GM12878 (cell line): ENCODE results near the gene VWA8. TPM values are rescaled to one million over a fixed set of nuclear protein-coding genes. Genes with fewer than 3 reads are reported as not detected.

Experiments
- ATAC-seq: fragments of 200-7000 bp; cut with Tn5 transposase; 3 replicates; pipeline ENCODE4 v1.9.1; 2020; ENCODE audit warnings: mild to moderate bottlenecking, moderate library complexity
- BruUV-seq: library from RNA; stranded (reverse); fragments of 400-500 nt; replicated peaks from 2 replicates; lab custom pipeline; 2021; lab: Mats Ljungman, UMichigan
- CTCF ChIA-PET: fragments of 300-600 bp; sonication (Branson Sonifier 250); formaldehyde crosslinking; extraction: SDS; loops from one replicate; lab custom pipeline; 2021; ENCODE audit warnings: inconsistent platforms; lab: Yijun Ruan, JAX
- POLR2A ChIA-PET: fragments of 350-600 bp; formaldehyde crosslinking; extraction: SDS; loops from one replicate; lab custom pipeline; 2021; ENCODE audit warnings: inconsistent platforms; lab: Charles Lee
- RAD21 ChIA-PET: fragments of 300-600 bp; sonication (Branson Sonifier 250); formaldehyde crosslinking; loops from one replicate; lab custom pipeline; 2023; ENCODE audit warnings: antibody characterized with exemption; ENCODE audit not compliant: unreplicated experiment; lab: Charles Lee
- SMC1A ChIA-PET: fragments of 300-600 bp; sonication (Branson Sonifier 250); formaldehyde crosslinking; loops from one replicate; lab custom pipeline; 2023; ENCODE audit not compliant: unreplicated experiment, uncharacterized antibody; lab: Charles Lee
- DNase-seq: peaks from one replicate; pipeline ENCODE4 v3.0.0-alpha.2; 2011; ENCODE audit warnings: low read depth, low spot score
- FAIRE-seq: peaks from 3 replicates; lab custom pipeline; 2011; peaks lifted over from hg19 to GRCh38; lab: Jason Lieb, UNC
- H2AFZ ChIP-seq: 2 replicates; pipeline ENCODE4 v1.6.0; 2011; ENCODE audit warnings: low read depth, low read length, control low read depth; ENCODE audit not compliant: control insufficient read depth
- H3K27ac ChIP-seq: 2 replicates; pipeline ENCODE4 v1.5.1; 2011; ENCODE audit warnings: control low read depth; ENCODE audit not compliant: control insufficient read depth, insufficient read depth
- H3K27me3 ChIP-seq, 2 experiments: replicated peaks in 1 of 2; 2 replicates each; pipeline versions ENCODE4 v1.6.0 to v1.6.1; 2011; ENCODE audit warnings: low read length in 1 of 2; ENCODE audit not compliant: control insufficient read depth in 2 of 2, insufficient read depth in 2 of 2
- H3K36me3 ChIP-seq, 2 experiments: 2 replicates each; pipeline ENCODE4 v1.5.1; 2011; ENCODE audit warnings: low read length in 1 of 2; ENCODE audit not compliant: control insufficient read depth in 2 of 2, insufficient read depth in 2 of 2
- H3K4me1 ChIP-seq: 2 replicates; pipeline ENCODE4 v1.6.1; 2011; ENCODE audit warnings: mild to moderate bottlenecking, low read length, moderate library complexity, mixed read lengths; ENCODE audit not compliant: control insufficient read depth, insufficient read depth
- H3K4me2 ChIP-seq: 2 replicates; pipeline ENCODE4 v1.6.0; 2011; ENCODE audit warnings: control low read depth; ENCODE audit not compliant: control insufficient read depth, insufficient read depth
- H3K4me3 ChIP-seq: fragments of 200-600 bp; sonication (generic); 2 replicates; pipeline ENCODE4 v1.5.1; 2016
- H3K79me2 ChIP-seq: 2 replicates; pipeline ENCODE4 v1.6.0; 2011; ENCODE audit warnings: low read length; ENCODE audit not compliant: control insufficient read depth, insufficient read depth
- H3K9ac ChIP-seq: 2 replicates; pipeline ENCODE4 v1.8.0; 2011; ENCODE audit warnings: low read length, control low read depth, mixed read lengths; ENCODE audit not compliant: control insufficient read depth, insufficient read depth
- H3K9me3 ChIP-seq: replicated peaks from 3 replicates; pipeline ENCODE4 v1.5.1; 2011; ENCODE audit warnings: mild to moderate bottlenecking, low read length; ENCODE audit not compliant: control insufficient read depth, insufficient read depth
- H4K20me1 ChIP-seq: 2 replicates; pipeline ENCODE4 v1.6.0; 2011; ENCODE audit not compliant: control insufficient read depth, insufficient read depth
- CBX5 ChIP-seq: sonication (generic); IDR thresholded peaks from 2 replicates; pipeline ENCODE4 v1.6.1; 2016; ENCODE audit warnings: low read depth, moderate library complexity, mild to moderate bottlenecking, inconsistent platforms
- CHD4 ChIP-seq: fragments of 200-600 bp; sonication (generic); IDR thresholded peaks from 2 replicates; pipeline ENCODE4 v1.6.1; 2016; ENCODE audit warnings: mild to moderate bottlenecking
- CREB1 ChIP-seq: IDR thresholded peaks from 2 replicates; pipeline ENCODE4 v1.6.1; 2012; ENCODE audit warnings: low read depth, mild to moderate bottlenecking, inconsistent platforms
- LARP7 ChIP-seq: fragments of 450-650 bp; IDR thresholded peaks from 2 replicates; pipeline ENCODE4 v1.6.1; 2017; ENCODE audit warnings: mild to moderate bottlenecking
- MTA3 ChIP-seq: IDR thresholded peaks from 2 replicates; pipeline ENCODE4 v1.6.1; 2012; ENCODE audit warnings: low read length, inconsistent platforms, borderline replicate concordance
- NR2C2 ChIP-seq: IDR thresholded peaks from 2 replicates; pipeline ENCODE4 v1.6.1; 2011; ENCODE audit warnings: borderline replicate concordance, low read depth; ENCODE audit not compliant: control insufficient read depth, insufficient read length
- PAX8 ChIP-seq: fragments of 450-650 bp; IDR thresholded peaks from 2 replicates; pipeline ENCODE4 v1.6.1; 2017; ENCODE audit warnings: mild to moderate bottlenecking, moderate library complexity
- POLR2AphosphoS5 ChIP-seq: IDR thresholded peaks from 2 replicates; pipeline ENCODE4 v1.6.1; 2011; ENCODE audit warnings: mild to moderate bottlenecking, low read length, inconsistent platforms
- SMARCA5 ChIP-seq: fragments of 450-650 bp; IDR thresholded peaks from 2 replicates; pipeline ENCODE4 v1.6.1; 2017; ENCODE audit warnings: mild to moderate bottlenecking
- YBX1 ChIP-seq: fragments of 450-650 bp; IDR thresholded peaks from 2 replicates; pipeline ENCODE4 v1.6.1; 2016; ENCODE audit warnings: antibody characterized with exemption
- ZNF207 ChIP-seq: fragments of 450-650 bp; IDR thresholded peaks from 2 replicates; pipeline ENCODE4 v1.6.1; 2014; ENCODE audit warnings: antibody characterized with exemption, mild to moderate bottlenecking, borderline replicate concordance
- ZNF24 ChIP-seq: fragments of 450-650 bp; IDR thresholded peaks from 2 replicates; pipeline ENCODE4 v1.6.1; 2017; ENCODE audit warnings: antibody characterized with exemption, mild to moderate bottlenecking
- ZNF384 ChIP-seq: IDR thresholded peaks from 2 replicates; pipeline ENCODE4 v1.6.1; 2012; ENCODE audit warnings: low read depth, mild to moderate bottlenecking, low read length, improper control_type of control experiment, borderline replicate concordance
- WGBS: methylation state at CpG from one replicate; pipeline ENCODE4 v1.1.6; 2016; ENCODE audit warnings: low lambda C conversion rate; ENCODE audit not compliant: insufficient replicate concordance, insufficient coverage; ENCODE audit errors: missing lambda C conversion rate; 5-methylcytosine and 5-hydroxymethylcytosine counted together
- in situ Hi-C: fragments of 300-500 bp; cut with MboI; formaldehyde crosslinking; loops from 9 replicates; pipeline ENCODE4 v1.14.3; 2018; ENCODE audit warnings: mixed read lengths
- intact Hi-C: fragments of 100-400 bp; cut with micrococcal nuclease; formaldehyde crosslinking; loops from one replicate; pipeline ENCODE4 v1.14.2; 2022; ENCODE audit not compliant: unreplicated experiment
- polyA plus RNA-seq, 11 experiments: library from polyadenylated mRNA; depleted of rRNA in 4 of 11; unstranded in 6 of 11; stranded (reverse) in 5 of 11; fragments of >200 nt; fragmentation: Nextera tagmentation in 4 of 11; fragmentation: Illumina TruSeq in 1 of 11; extraction: Ambion mirVana in 4 of 11; extraction: Trizol in 1 of 11; gene quantifications; 1 replicate in 1 of 11; 2 replicates in 10 of 11; pipeline versions ENCODE4 v1.2.1 to v1.2.3, GENCODE V29; 2011 to 2016; ENCODE audit warnings: inconsistent platforms in 2 of 11, missing spikeins in 2 of 11, low read depth in 1 of 11
- total RNA-seq, 4 experiments: library from RNA; depleted of rRNA in 3 of 4; stranded (reverse); fragments of >200 nt in 3 of 4; fragmentation: Illumina TruSeq in 1 of 4; extraction: Trizol in 1 of 4; gene quantifications; 2 replicates each; pipeline versions ENCODE4 v1.2.1 to v1.2.3, GENCODE V29; 2013 to 2021
- TF ChIP-seq, protein P1 (sequence below), 3 experiments: IDR thresholded peaks in 2 of 3; conservative IDR thresholded peaks in 1 of 3; 2 replicates each; pipeline ENCODE4 v1.5.1; 2011; ENCODE audit warnings: low read depth in 3 of 3, low read length in 3 of 3, mild to moderate bottlenecking in 3 of 3, control low read depth in 2 of 3, moderate library complexity in 2 of 3, inconsistent platforms in 1 of 3, mixed read lengths in 1 of 3; ENCODE audit not compliant: control insufficient read depth in 2 of 3, insufficient read depth in 1 of 3; ENCODE audit errors: extremely low read depth in 1 of 3
- TF ChIP-seq, protein P2 (sequence below): fragments of 450-650 bp; IDR thresholded peaks from 2 replicates; pipeline ENCODE4 v1.6.1; 2017; ENCODE audit warnings: mild to moderate bottlenecking, moderate library complexity
- TF ChIP-seq, protein P3 (sequence below): IDR thresholded peaks from 2 replicates; pipeline ENCODE4 v1.6.1; 2011; ENCODE audit warnings: mild to moderate bottlenecking, low read depth, low read length, moderate library complexity; ENCODE audit not compliant: insufficient replicate concordance

VWA8 gene
- total and polyA plus RNA-seq, 10 of the 15 experiments (the other 5 are each of a cell fraction or from before 2014, with no cell fraction given), result 3.0 to 21.8 (median 13.5) TPM

DNA sequence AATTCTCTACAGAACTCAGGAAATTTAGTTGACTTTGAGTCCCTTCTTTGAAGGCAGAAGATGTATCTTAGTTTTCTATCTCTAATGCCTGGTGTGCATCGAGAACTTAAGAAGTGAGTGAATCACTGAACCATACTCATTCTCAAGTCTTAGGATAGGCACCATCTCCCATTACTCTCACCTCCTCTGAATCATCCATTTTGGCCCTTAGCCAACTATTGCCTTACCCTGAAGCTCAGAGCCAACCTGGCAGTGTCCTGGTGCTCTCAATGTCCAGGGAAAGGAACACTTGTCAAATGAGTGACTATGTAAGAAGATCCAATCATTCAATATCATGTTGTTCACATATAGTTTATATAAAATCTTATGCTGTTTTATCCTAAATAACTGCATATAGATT lies 357.0 kb downstream of the VWA8 start (continued):
- TF ChIP-seq, protein P1, sequence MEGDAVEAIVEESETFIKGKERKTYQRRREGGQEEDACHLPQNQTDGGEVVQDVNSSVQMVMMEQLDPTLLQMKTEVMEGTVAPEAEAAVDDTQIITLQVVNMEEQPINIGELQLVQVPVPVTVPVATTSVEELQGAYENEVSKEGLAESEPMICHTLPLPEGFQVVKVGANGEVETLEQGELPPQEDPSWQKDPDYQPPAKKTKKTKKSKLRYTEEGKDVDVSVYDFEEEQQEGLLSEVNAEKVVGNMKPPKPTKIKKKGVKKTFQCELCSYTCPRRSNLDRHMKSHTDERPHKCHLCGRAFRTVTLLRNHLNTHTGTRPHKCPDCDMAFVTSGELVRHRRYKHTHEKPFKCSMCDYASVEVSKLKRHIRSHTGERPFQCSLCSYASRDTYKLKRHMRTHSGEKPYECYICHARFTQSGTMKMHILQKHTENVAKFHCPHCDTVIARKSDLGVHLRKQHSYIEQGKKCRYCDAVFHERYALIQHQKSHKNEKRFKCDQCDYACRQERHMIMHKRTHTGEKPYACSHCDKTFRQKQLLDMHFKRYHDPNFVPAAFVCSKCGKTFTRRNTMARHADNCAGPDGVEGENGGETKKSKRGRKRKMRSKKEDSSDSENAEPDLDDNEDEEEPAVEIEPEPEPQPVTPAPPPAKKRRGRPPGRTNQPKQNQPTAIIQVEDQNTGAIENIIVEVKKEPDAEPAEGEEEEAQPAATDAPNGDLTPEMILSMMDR (IDR thresholded peaks at IDR 0.05 in 2 of 3, conservative IDR thresholded peaks at IDR 0.05 in 1 of 3; ENCODE audit: control insufficient read depth in 2 of 3, extremely low read depth in 1 of 3, insufficient read depth in 1 of 3, low read depth in 3 of 3, low read length in 3 of 3), result no peak
- no peak for TF ChIP-seq CBX5
- TF ChIP-seq, all 136 proteins: peak for 0

DNA sequence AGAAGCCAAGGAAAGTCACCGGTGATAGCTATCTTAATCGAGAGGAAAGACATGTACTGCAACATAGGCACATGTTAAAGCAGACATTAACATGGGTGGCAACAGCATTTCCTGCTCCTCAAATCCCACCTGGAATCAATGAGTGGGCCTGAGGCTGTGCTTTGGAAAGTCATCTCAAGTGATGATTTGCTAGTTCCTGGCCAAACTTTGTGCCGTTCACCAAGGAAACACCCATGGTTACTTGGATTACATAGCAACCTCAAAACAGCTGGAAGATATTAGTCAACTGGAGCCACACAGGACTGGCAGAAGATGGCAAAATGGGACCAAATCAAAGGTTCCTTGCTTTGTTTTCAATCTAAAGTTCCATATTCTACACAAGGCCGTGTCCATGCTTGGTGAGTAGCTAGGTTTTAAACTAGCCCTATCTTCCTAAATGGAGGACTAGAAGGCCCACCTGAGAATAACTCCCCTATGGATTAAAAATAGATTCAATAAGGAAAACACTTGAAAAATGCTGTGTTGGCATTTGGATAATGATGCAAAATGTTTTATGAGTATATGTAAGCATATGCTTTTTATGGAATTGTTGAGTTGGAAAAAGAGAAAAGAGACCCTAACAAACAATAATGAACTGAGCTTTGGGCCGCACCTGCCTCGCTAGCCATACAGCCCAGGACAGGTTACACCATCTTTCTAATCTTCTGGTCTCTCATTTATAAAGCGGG lies 359.0 kb downstream of the VWA8 start:
- no peak overlapping the region for H3K4me2 ChIP-seq
- H2AFZ ChIP-seq, result no peak overlapping the region
- intact Hi-C loops (no loop called here), in situ Hi-C loops (no loop called here)
- H3K4me3 ChIP-seq, result no peak overlapping the region
- ATAC-seq (no peak), DNase-seq (no peak), FAIRE-seq (no peak)
- H3K79me2 ChIP-seq, result no peaks in the 10 kb centered on the region
- POLR2A ChIA-PET, result no interaction called here
- no TSS peak for BruUV-seq
- no peaks in the 10 kb centered on the region for H3K9me3 ChIP-seq
- 95% methylated on average over 7 of the region's 7 CpGs for WGBS
- H4K20me1 ChIP-seq, result no peaks in the 10 kb centered on the region
- H3K27me3 ChIP-seq, result no peaks in the 10 kb centered on the region
- CTCF ChIA-PET, result interaction anchor here (1.5 kb wide), 1 partner anchor 144 kb away, joined by 3 read pairs; the partner anchor contains the start of gene RGCC
- no peaks in the 10 kb centered on the region; a peak in 1 of 4 replicates for H3K36me3 ChIP-seq
- no peak overlapping the region for H3K27ac ChIP-seq
- SMC1A ChIA-PET, result interaction anchor here (0.5 to 1.2 kb wide), 2 partner anchors 9 to 46 kb away, joined by 3 read pairs; no protein-coding TSS in a partner anchor
- H3K9ac ChIP-seq, result no peak overlapping the region
- RAD21 ChIA-PET, result no interaction called here
- H3K4me1 ChIP-seq, result no peaks in the 10 kb centered on the region
- TF ChIP-seq, protein P2, sequence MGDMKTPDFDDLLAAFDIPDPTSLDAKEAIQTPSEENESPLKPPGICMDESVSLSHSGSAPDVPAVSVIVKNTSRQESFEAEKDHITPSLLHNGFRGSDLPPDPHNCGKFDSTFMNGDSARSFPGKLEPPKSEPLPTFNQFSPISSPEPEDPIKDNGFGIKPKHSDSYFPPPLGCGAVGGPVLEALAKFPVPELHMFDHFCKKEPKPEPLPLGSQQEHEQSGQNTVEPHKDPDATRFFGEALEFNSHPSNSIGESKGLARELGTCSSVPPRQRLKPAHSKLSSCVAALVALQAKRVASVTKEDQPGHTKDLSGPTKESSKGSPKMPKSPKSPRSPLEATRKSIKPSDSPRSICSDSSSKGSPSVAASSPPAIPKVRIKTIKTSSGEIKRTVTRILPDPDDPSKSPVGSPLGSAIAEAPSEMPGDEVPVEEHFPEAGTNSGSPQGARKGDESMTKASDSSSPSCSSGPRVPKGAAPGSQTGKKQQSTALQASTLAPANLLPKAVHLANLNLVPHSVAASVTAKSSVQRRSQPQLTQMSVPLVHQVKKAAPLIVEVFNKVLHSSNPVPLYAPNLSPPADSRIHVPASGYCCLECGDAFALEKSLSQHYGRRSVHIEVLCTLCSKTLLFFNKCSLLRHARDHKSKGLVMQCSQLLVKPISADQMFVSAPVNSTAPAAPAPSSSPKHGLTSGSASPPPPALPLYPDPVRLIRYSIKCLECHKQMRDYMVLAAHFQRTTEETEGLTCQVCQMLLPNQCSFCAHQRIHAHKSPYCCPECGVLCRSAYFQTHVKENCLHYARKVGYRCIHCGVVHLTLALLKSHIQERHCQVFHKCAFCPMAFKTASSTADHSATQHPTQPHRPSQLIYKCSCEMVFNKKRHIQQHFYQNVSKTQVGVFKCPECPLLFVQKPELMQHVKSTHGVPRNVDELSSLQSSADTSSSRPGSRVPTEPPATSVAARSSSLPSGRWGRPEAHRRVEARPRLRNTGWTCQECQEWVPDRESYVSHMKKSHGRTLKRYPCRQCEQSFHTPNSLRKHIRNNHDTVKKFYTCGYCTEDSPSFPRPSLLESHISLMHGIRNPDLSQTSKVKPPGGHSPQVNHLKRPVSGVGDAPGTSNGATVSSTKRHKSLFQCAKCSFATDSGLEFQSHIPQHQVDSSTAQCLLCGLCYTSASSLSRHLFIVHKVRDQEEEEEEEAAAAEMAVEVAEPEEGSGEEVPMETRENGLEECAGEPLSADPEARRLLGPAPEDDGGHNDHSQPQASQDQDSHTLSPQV, result no peak
- no peak for TF ChIP-seq SMARCA5
- TF ChIP-seq YBX1, result no peak
- no peak for TF ChIP-seq NR2C2
- TF ChIP-seq, protein P3, sequence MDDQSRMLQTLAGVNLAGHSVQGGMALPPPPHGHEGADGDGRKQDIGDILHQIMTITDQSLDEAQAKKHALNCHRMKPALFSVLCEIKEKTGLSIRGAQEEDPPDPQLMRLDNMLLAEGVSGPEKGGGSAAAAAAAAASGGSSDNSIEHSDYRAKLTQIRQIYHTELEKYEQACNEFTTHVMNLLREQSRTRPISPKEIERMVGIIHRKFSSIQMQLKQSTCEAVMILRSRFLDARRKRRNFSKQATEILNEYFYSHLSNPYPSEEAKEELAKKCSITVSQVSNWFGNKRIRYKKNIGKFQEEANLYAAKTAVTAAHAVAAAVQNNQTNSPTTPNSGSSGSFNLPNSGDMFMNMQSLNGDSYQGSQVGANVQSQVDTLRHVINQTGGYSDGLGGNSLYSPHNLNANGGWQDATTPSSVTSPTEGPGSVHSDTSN, result no peak
- no peak for TF ChIP-seq CHD4
- no peak for TF ChIP-seq ZNF207
- no peak for TF ChIP-seq LARP7
- TF ChIP-seq ZNF24, result no peak
- TF ChIP-seq POLR2AphosphoS5, result no peak
- TF ChIP-seq PAX8, result no peak
- TF ChIP-seq ZNF384, result no peak
- no peak for TF ChIP-seq MTA3
- no peak for TF ChIP-seq CREB1
